ENCODE data around the gene KAZN. TPM values are rescaled to one million over a fixed set of nuclear protein-coding genes. Genes with fewer than 3 reads are reported as not detected.

Gene KAZN
- total RNA-seq, 1 experiment from 2014 or later = 6.5 TPM

GRCh38 chr1:14778898-14779865, 180.7 kb downstream of the KAZN start:
- peak; percentile 63 for DNase-seq (ENCODE audit: low read depth, low spot score)
- in situ Hi-C loops (cut with HindIII; ENCODE audit: low pct_unique_long_range_greater_than_20kb, low sequenced_read_pairs) = no loop called here

GRCh38 chr1:14780271-14780670, 181.8 kb downstream of the KAZN start:
- in situ Hi-C loops (cut with HindIII; ENCODE audit: low pct_unique_long_range_greater_than_20kb, low sequenced_read_pairs) = no loop called here
- no peak for DNase-seq (ENCODE audit: low read depth, low spot score)

- no peak for DNase-seq (ENCODE audit: low read depth, low spot score)
- in situ Hi-C loops (cut with HindIII; ENCODE audit: low pct_unique_long_range_greater_than_20kb, low sequenced_read_pairs) = no loop called here
Measured at GRCh38 chr1:14781811-14782210, 183.3 kb downstream of the KAZN start.

- DNase-seq (ENCODE audit: low read depth, low spot score) = peak; percentile 39
- in situ Hi-C loops (cut with HindIII; ENCODE audit: low pct_unique_long_range_greater_than_20kb, low sequenced_read_pairs) = no loop called here
Measured at GRCh38 chr1:14782741-14783591, 184.5 kb downstream of the KAZN start.

- no peak for DNase-seq (ENCODE audit: low read depth, low spot score)
- in situ Hi-C loops (cut with HindIII; ENCODE audit: low pct_unique_long_range_greater_than_20kb, low sequenced_read_pairs) = no loop called here
Measured at GRCh38 chr1:14783592-14783886, 185.1 kb downstream of the KAZN start.

GRCh38 chr1:14784790-14785773, 186.6 kb downstream of the KAZN start:
- in situ Hi-C loops (cut with HindIII; ENCODE audit: low pct_unique_long_range_greater_than_20kb, low sequenced_read_pairs) = no loop called here
- no peak for DNase-seq (ENCODE audit: low read depth, low spot score)

- DNase-seq (ENCODE audit: low read depth, low spot score) = no peak
- in situ Hi-C loops (cut with HindIII; ENCODE audit: low pct_unique_long_range_greater_than_20kb, low sequenced_read_pairs) = no loop called here
Measured at GRCh38 chr1:14786109-14786675, 187.7 kb downstream of the KAZN start.

- no peak for DNase-seq (ENCODE audit: low read depth, low spot score)
Measured at GRCh38 chr1:14786681-14787080, 188.2 kb downstream of the KAZN start.

GRCh38 chr1:14787604-14788003, 189.1 kb downstream of the KAZN start:
- DNase-seq (ENCODE audit: low read depth, low spot score) = no peak
- in situ Hi-C loops (cut with HindIII; ENCODE audit: low pct_unique_long_range_greater_than_20kb, low sequenced_read_pairs) = no loop called here

More at GRCh38 chr1:14786681-14787080, 188.2 kb downstream of the KAZN start:
- in situ Hi-C loops (cut with HindIII; ENCODE audit: low pct_unique_long_range_greater_than_20kb, low sequenced_read_pairs) = no loop called here

- in situ Hi-C loops (cut with HindIII; ENCODE audit: low pct_unique_long_range_greater_than_20kb, low sequenced_read_pairs) = no loop called here
- DNase-seq (ENCODE audit: low read depth, low spot score) = no peak
Measured at GRCh38 chr1:14788080-14788479, 189.6 kb downstream of the KAZN start.

GRCh38 chr1:14790982-14791381, 192.5 kb downstream of the KAZN start:
- in situ Hi-C loops (cut with HindIII; ENCODE audit: low pct_unique_long_range_greater_than_20kb, low sequenced_read_pairs) = no loop called here
- no peak for DNase-seq (ENCODE audit: low read depth, low spot score)

- in situ Hi-C loops (cut with HindIII; ENCODE audit: low pct_unique_long_range_greater_than_20kb, low sequenced_read_pairs) = no loop called here
- DNase-seq (ENCODE audit: low read depth, low spot score) = no peak
Measured at GRCh38 chr1:14791654-14792053, 193.2 kb downstream of the KAZN start.

GRCh38 chr1:14794136-14794768, 195.8 kb downstream of the KAZN start:
- in situ Hi-C loops (cut with HindIII; ENCODE audit: low pct_unique_long_range_greater_than_20kb, low sequenced_read_pairs) = no loop called here

GRCh38 chr1:14794906-14795305, 196.4 kb downstream of the KAZN start:
- in situ Hi-C loops (cut with HindIII; ENCODE audit: low pct_unique_long_range_greater_than_20kb, low sequenced_read_pairs) = no loop called here

More at GRCh38 chr1:14794136-14794768, 195.8 kb downstream of the KAZN start:
- DNase-seq (ENCODE audit: low read depth, low spot score) = no peak

GRCh38 chr1:14795589-14795988, 197.1 kb downstream of the KAZN start:
- in situ Hi-C loops (cut with HindIII; ENCODE audit: low pct_unique_long_range_greater_than_20kb, low sequenced_read_pairs) = no loop called here

More at GRCh38 chr1:14794906-14795305, 196.4 kb downstream of the KAZN start:
- no peak for DNase-seq (ENCODE audit: low read depth, low spot score)

GRCh38 chr1:14800014-14800413, 201.5 kb downstream of the KAZN start:
- no peak for DNase-seq (ENCODE audit: low read depth, low spot score)
- in situ Hi-C loops (cut with HindIII; ENCODE audit: low pct_unique_long_range_greater_than_20kb, low sequenced_read_pairs) = no loop called here

More at GRCh38 chr1:14795589-14795988, 197.1 kb downstream of the KAZN start:
- DNase-seq (ENCODE audit: low read depth, low spot score) = no peak
